Endothelial cell of hepatic sinusoid (primary cell): ENCODE data around the gene METRN.

ENCODE experiments used
- in situ Hi-C: cut with HindIII; loops from 2 replicates; pipeline ENCODE4 v1.10.0; 2017; ENCODE audit warnings: low sequenced_read_pairs

METRN gene

GRCh38 chr16:708959-709358, 6.0 kb upstream of the METRN start:
- in situ Hi-C loops: no loop called here

DNA sequence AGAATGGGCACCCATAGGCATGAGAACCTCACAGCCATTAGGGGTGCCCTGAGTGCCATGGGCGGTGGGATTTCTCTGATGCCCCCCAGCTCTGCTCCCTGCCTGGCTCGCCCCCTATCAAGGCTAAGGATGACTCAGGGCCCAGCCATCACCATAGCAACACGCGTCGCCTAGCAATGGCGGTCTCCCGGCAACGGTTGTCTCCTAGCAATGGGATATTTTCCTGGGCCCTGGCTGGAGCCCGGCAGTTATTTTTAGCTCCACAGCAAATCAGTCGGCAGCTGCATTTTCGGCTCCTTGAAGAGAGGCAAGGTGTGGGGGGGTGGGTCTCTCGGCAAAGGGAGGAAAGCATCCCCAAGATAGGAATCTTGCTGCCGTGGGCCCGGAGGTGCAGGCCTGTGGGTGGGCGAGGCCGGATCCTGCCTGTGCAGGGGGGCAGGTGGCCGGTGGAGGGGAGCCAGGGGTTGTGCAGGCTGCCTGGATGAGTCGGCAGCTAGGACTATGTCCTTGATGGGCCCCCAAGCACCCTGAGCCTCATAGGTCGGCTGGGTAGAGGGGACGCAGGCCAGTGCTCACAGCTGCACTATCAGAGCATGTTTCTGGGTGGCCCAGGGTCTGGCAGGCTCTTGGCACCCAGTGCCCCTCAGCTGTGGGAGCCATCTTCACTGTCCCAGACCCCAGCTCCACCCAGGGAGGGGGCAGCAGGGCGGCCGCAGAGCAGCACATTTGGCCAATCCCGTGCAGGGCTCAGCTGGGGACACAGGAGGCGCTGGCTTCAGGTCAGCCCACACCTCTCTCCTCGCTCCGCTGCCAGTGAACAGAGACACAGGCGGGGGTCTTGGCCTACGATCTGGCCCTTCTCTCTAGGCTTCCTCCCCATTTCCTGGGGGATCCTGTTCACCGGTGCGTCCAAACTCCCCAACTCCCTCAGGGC, 5.1 kb upstream of the METRN start:
- in situ Hi-C loops: loop anchor here (5.0 to 10.0 kb wide), 2 partner anchors 55 to 267 kb away; no protein-coding TSS in a partner anchor

DNA sequence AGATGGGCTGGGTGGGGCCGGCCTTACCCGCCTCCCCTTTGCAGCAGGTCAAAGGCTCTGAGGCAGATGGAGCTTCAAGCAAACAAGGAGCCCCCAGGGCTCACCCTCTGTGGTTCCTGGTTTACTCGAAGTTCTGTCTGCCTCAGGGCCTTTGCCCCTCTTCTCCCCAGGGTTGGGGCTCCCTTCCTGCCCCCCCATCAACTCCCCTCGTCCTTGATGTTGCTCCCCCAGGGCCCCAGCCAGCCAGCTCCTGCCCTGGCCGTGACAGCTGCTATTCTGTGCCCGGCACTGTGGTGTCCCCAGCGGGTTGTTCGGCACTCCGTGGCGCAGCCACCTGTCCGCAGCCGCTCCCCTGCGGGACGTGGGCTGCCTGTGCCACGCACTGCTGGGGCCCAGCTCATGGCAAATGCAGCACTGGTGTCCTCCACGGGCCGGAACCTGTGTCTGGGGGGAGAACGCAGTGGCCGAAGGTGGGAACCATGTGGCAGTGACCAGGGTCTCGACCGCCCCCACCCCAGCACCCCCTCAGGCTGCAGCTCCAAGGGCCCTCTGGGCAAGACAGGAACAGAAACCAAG, 4.3 kb upstream of the METRN start:
- in situ Hi-C loops: loop anchor here (5.0 to 10.0 kb wide), 2 partner anchors 56 to 267 kb away; no protein-coding TSS in a partner anchor

- in situ Hi-C loops: loop anchor here (5.0 to 10.0 kb wide), 2 partner anchors 56 to 266 kb away; no protein-coding TSS in a partner anchor
Observed at GRCh38 chr16:711084-711483, 3.8 kb upstream of the METRN start.

DNA sequence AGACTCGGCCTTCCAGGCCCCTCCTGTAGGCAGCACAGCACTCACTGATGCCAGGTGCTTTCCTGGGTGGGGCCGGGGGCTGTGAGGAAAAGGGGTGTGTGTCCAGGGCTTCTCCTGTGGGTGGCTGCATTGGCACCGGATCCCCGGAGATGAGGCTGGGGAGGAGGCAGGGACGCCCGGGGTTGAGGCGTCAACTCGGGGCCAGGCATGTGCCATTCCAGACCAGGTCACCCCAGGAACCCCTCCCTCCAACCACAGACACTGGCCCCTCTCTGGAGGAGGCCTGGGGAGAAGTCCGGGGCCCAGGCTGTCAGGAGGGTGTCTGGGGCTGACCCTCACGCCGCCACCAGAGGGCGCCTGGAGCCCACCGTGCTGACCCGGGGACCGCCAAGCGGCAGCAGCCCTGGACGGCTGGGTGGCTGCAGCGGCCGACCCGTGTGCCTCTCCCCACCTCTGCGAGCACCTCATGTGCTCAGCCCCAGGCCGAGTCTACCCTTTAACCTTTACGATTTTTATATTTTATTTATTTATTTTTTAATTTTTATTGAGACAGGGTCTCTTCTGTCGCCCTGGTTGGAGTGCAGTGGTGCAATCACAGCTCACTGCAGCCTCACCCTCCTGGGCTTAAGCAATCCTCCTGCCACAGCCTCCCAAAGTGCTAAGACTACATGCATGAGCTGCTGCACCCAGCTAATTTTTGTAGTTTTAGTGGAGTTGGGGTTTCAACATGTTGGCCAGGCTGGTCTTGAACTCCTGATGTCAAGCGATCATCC, 3.2 kb upstream of the METRN start:
- in situ Hi-C loops: loop anchor here (5.0 to 10.0 kb wide), 2 partner anchors 57 to 266 kb away; no protein-coding TSS in a partner anchor

DNA sequence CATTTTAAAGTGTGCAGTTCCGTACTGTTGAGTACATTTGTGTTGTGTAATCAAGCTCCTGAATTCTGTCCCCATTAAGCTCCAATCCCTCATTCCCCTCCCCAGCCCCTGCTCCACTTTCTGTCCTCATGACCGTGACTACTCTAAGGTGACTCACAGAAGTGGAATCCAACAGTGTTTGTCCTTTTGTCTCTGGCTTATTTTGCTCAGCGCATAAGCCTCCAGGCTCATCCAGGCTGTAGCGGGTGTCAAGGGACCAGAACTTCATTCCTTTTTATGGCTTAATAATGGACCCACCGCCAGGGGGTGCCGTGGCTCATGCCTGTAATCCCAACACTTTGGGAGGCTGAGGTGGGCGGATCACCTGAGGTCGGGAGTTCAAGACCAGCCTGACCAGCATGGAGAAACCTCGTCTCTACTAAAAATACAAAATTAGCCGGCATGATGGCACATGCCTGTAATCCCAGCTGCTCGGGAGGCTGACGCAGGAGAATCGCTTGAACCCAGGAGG, 2.1 kb upstream of the METRN start:
- in situ Hi-C loops: loop anchor here (5.0 to 10.0 kb wide), 2 partner anchors 58 to 265 kb away; no protein-coding TSS in a partner anchor

GRCh38 chr16:714079-714478, 839 bp upstream of the METRN start:
- in situ Hi-C loops: loop anchor here (5.0 to 10.0 kb wide), 2 partner anchors 59 to 263 kb away; no protein-coding TSS in a partner anchor

DNA sequence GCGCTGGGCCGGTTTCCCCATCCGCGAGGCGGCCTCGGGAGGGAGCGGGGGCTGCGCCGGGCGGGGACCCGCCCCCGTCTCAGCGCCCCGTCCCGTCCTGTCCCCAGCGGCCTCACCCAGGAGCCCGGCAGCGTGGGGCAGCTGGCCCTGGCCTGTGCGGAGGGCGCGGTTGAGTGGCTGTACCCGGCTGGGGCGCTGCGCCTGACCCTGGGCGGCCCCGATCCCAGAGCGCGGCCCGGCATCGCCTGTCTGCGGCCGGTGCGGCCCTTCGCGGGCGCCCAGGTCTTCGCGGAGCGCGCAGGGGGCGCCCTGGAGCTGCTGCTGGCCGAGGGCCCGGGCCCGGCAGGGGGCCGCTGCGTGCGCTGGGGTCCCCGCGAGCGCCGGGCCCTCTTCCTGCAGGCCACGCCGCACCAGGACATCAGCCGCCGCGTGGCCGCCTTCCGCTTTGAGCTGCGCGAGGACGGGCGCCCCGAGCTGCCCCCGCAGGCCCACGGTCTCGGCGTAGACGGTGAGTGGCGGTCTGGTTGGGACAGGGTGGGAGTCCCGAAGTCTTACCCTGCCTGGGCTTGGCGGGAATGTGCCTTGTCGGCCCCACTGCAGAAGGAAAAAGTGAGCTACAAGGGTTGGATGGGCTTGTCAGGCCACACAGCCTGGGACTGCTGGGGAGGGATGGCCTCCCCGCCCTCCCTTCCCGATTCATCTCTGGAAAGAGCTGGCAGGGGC, 720 bp downstream of the METRN start:
- in situ Hi-C loops: loop anchor here (10.0 kb wide), 1 partner anchor 61 kb away; no protein-coding TSS in a partner anchor

DNA sequence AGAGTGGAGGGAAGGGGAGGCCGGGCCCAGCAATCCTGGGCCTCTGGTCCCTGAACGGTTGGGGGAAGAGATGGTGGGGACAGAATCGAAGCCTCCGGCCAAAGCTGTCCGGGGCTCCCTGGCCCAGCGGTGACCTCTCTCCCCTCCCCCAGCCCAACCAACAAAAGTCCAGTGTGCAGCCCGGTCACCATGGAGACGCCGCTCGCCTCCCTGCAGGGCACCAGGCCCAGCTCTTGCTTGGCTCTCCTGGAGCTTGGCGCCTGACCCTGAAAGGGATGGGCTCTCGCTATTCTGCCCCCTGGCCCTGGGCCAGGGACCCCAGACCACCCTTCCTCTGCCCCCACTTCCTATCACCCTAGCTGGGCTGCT, 1.3 kb downstream of the METRN start:
- in situ Hi-C loops: loop anchor here (10.0 kb wide), 1 partner anchor 61 kb away; no protein-coding TSS in a partner anchor

- in situ Hi-C loops: loop anchor here (10.0 kb wide), 1 partner anchor 62 kb away; no protein-coding TSS in a partner anchor
Observed at GRCh38 chr16:716768-717325, 1.9 kb downstream of the METRN start.

DNA sequence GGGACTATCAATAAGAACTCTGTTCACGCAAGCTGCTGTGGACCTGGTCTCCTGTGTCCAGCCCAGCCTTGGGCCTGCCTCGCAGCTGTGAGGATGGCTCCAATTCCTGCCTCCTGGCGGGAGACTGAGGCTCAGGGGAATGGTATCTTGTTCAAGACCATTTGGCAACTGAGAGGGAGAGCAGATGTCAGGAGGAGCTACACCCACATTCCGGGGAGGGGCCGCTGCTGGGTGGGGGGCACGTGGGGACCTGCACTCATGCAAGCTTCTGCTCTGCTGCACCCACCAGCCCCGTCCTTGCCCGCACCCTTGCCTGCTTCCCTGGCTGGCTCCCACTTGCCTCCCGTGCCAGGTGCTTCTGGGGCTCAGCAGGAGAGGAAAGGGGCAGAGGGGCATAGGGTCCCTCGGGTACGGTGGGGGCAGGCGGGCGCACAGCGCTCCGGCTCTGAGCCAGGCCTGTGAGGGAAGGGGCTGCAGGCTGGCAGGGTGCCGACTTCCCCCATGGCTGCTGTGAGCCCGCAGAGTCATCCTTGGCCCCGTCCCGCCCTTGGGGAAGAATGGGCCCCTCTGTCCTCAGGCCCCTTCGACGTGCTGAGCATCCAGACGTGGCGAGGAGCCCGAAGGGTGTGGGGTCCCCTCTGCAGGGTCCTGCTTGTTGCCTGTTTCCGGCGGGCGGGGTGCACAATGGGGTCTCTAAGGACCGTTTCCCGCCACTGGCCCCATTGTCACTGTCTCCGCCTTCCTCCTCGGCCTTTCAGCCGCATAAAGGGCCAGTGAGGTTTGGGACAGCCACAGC, 2.7 kb downstream of the METRN start:
- in situ Hi-C loops: loop anchor here (10.0 kb wide), 1 partner anchor 63 kb away; no protein-coding TSS in a partner anchor

DNA sequence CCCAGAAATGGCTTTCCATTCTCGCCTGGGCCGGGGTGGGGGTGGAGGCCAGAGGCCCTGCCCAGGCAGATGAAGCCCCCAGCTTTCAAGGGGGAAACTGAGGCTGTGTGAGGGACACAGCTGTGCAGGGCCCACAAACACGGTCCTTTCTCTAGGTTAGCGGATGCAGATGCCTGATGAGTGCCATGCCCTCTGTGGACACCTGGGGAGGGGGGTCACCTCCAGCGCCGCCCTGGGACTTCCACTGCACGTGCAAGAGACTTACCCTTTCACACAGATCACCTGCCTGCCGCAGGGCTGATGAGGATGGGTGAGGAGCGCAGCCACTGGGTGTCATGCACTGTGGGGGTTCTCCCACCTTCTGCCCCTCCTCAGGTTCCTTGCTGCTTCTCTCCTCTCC, 3.5 kb downstream of the METRN start:
- in situ Hi-C loops: loop anchor here (10.0 kb wide), 1 partner anchor 64 kb away; no protein-coding TSS in a partner anchor

- in situ Hi-C loops: loop anchor here (10.0 kb wide), 1 partner anchor 64 kb away; no protein-coding TSS in a partner anchor
Observed at GRCh38 chr16:718922-719321, 4.0 kb downstream of the METRN start.

- in situ Hi-C loops: loop anchor here (10.0 kb wide), 1 partner anchor 65 kb away; no protein-coding TSS in a partner anchor
Observed at GRCh38 chr16:719815-720446, 5.0 kb downstream of the METRN start.

- in situ Hi-C loops: no loop called here
Observed at GRCh38 chr16:720447-720989, 5.6 kb downstream of the METRN start.

- in situ Hi-C loops: no loop called here
Observed at GRCh38 chr16:720990-721764, 6.3 kb downstream of the METRN start, which contains the start of gene ANTKMT. Gene ANTKMT, plus strand, starts transcription at chr16:721146. Its CDS starts 129 bp downstream, at chr16:721275.
